Measurements from ENCODE around the gene PRDM15. TPM values are rescaled to one million over a fixed set of nuclear protein-coding genes. Genes with fewer than 3 reads are reported as not detected.

The PRDM15 gene
- total RNA-seq, 2 experiments from 2014 or later: 13.2 to 14.5 TPM

- Mint-ChIP-seq H3K27ac (no peak overlapping the region), H3K4me3 (no peak overlapping the region), H3K9me3 (no peaks in the 10 kb centered on the region), H3K27me3 (no peaks in the 10 kb centered on the region), H3K36me3 (ENCODE audit: low read depth) (no peaks in the 10 kb centered on the region), H3K4me1 (ENCODE audit: low read depth) (no peaks in the 10 kb centered on the region)
- ChIA-PET CTCF (interaction anchor here (1.1 kb wide), 1 partner anchor 16 kb away, joined by 3 read pairs; no protein-coding TSS in a partner anchor), POLR2A (interaction anchor here (1.1 to 1.4 kb wide), 2 partner anchors 10 to 12 kb away, joined by 3 read pairs; no protein-coding TSS in a partner anchor)
- DNase-seq (no peak), ATAC-seq (no peak)
- TF ChIP-seq, protein P1, sequence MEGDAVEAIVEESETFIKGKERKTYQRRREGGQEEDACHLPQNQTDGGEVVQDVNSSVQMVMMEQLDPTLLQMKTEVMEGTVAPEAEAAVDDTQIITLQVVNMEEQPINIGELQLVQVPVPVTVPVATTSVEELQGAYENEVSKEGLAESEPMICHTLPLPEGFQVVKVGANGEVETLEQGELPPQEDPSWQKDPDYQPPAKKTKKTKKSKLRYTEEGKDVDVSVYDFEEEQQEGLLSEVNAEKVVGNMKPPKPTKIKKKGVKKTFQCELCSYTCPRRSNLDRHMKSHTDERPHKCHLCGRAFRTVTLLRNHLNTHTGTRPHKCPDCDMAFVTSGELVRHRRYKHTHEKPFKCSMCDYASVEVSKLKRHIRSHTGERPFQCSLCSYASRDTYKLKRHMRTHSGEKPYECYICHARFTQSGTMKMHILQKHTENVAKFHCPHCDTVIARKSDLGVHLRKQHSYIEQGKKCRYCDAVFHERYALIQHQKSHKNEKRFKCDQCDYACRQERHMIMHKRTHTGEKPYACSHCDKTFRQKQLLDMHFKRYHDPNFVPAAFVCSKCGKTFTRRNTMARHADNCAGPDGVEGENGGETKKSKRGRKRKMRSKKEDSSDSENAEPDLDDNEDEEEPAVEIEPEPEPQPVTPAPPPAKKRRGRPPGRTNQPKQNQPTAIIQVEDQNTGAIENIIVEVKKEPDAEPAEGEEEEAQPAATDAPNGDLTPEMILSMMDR (IDR thresholded peaks at IDR 0.05): no peak
- intact Hi-C loops (cut with micrococcal nuclease): no loop called here
Measured at GRCh38 chr21:41749286-41749685, 129.9 kb downstream of the PRDM15 start.

Other genes with a start within 250 kb of the PRDM15 start
- gene RIPK4, start 112.3 kb downstream of the PRDM15 start, total RNA-seq: under 1 TPM; 0.65 to 0.76 TPM
- 1 to 10 TPM; 6.2 to 7.1 TPM for gene C2CD2, start 74.7 kb upstream of the PRDM15 start, total RNA-seq
- 10 to 100 TPM; 29.6 to 29.7 TPM for gene ZBTB21, start 131.0 kb upstream of the PRDM15 start, total RNA-seq
- not detected for gene UMODL1, start 192.0 kb upstream of the PRDM15 start, total RNA-seq